HUES6 (cell line): ENCODE data around the gene ELFN1.

Experiments
- H3K27ac ChIP-seq: 2 replicates; pipeline ENCODE4 v1.7.0; 2013; ENCODE audit warnings: low read depth, mild to moderate bottlenecking, low read length, inconsistent platforms
- H3K27me3 ChIP-seq: 2 replicates; pipeline ENCODE4 v1.6.1; 2013; ENCODE audit warnings: low read length; ENCODE audit not compliant: control insufficient read depth, insufficient read depth
- H3K36me3 ChIP-seq: 2 replicates; pipeline ENCODE4 v1.6.1; 2013; ENCODE audit warnings: low read length; ENCODE audit not compliant: control insufficient read depth, insufficient read depth
- H3K4me1 ChIP-seq: 2 replicates; pipeline ENCODE4 v1.6.1; 2013; ENCODE audit warnings: low read length; ENCODE audit not compliant: control insufficient read depth, insufficient read depth
- H3K4me3 ChIP-seq: 2 replicates; pipeline ENCODE4 v1.5.1; 2013; ENCODE audit warnings: low read depth, low read length
- H3K9ac ChIP-seq: one replicate; pipeline ENCODE4 v1.6.1; 2013; ENCODE audit warnings: mild to moderate bottlenecking, low read length
- H3K9me3 ChIP-seq: 2 replicates; pipeline ENCODE4 v1.6.1; 2013; ENCODE audit warnings: low read depth, low read length; ENCODE audit not compliant: control insufficient read depth, insufficient read depth

ELFN1 gene

GRCh38 chr7:1651031-1651446 is 19.0 kb upstream of the ELFN1 start:
- H3K9me3 ChIP-seq, result no peaks in the 10 kb centered on the region
- no peak overlapping the region for H3K9ac ChIP-seq
- no peaks in the 10 kb centered on the region for H3K27me3 ChIP-seq
- H3K27ac ChIP-seq, result no peak overlapping the region
- H3K4me1 ChIP-seq, result peaks cover 14% of the 10 kb centered on the region; the same call in 1 of the 2 replicates
- no peaks in the 10 kb centered on the region for H3K36me3 ChIP-seq
- H3K4me3 ChIP-seq, result no peak overlapping the region

- Histone ChIP-seq H3K36me3 (no peaks in the 10 kb centered on the region), H3K27me3 (0 out of 2 replicates have a peak, but pooled peaks cover 2% of the 10 kb centered on the region), H3K27ac (no peak overlapping the region), H3K9me3 (no peaks in the 10 kb centered on the region), H3K9ac (no peak overlapping the region), H3K4me1 (peaks cover 14% of the 10 kb centered on the region; the same call in 1 of the 2 replicates), H3K4me3 (no peak overlapping the region)
These were observed 18.2 kb upstream of the ELFN1 start for GRCh38 chr7:1651891-1652290.

- Histone ChIP-seq H3K36me3 (no peaks in the 10 kb centered on the region), H3K27ac (no peak overlapping the region), H3K9me3 (no peaks in the 10 kb centered on the region), H3K27me3 (0 out of 2 replicates have a peak, but pooled peaks cover 7% of the 10 kb centered on the region), H3K9ac (no peak overlapping the region), H3K4me1 (peaks cover 8% of the 10 kb centered on the region; the same call in 1 of the 2 replicates), H3K4me3 (no peak overlapping the region)
These were observed 16.6 kb upstream of the ELFN1 start for GRCh38 chr7:1653500-1653899.

GRCh38 chr7:1654111-1654510 is 16.0 kb upstream of the ELFN1 start:
- Histone ChIP-seq H3K9ac (no peak overlapping the region), H3K4me3 (no peak overlapping the region), H3K9me3 (no peaks in the 10 kb centered on the region), H3K27me3 (0 out of 2 replicates have a peak, but pooled peaks cover 7% of the 10 kb centered on the region), H3K4me1 (peaks cover 3% of the 10 kb centered on the region; the same call in 1 of the 2 replicates), H3K27ac (no peak overlapping the region), H3K36me3 (no peaks in the 10 kb centered on the region)

- Histone ChIP-seq H3K9ac (no peak overlapping the region), H3K4me3 (no peak overlapping the region), H3K36me3 (no peaks in the 10 kb centered on the region), H3K27me3 (0 out of 2 replicates have a peak, but pooled peaks cover 7% of the 10 kb centered on the region), H3K27ac (no peak overlapping the region), H3K9me3 (no peaks in the 10 kb centered on the region), H3K4me1 (peaks cover 3% of the 10 kb centered on the region; the same call in 1 of the 2 replicates)
These were observed 15.2 kb upstream of the ELFN1 start for GRCh38 chr7:1654738-1655475.

GRCh38 chr7:1659696-1660095 is 10.4 kb upstream of the ELFN1 start:
- Histone ChIP-seq H3K9ac (no peak overlapping the region), H3K27ac (no peak overlapping the region), H3K4me1 (no peaks in the 10 kb centered on the region), H3K9me3 (no peaks in the 10 kb centered on the region), H3K36me3 (no peaks in the 10 kb centered on the region), H3K27me3 (peaks cover 39% of the 10 kb centered on the region), H3K4me3 (no peak overlapping the region)

GRCh38 chr7:1661461-1661860 is 8.6 kb upstream of the ELFN1 start:
- Histone ChIP-seq H3K9me3 (no peaks in the 10 kb centered on the region), H3K9ac (no peak overlapping the region), H3K4me3 (no peak overlapping the region), H3K27me3 (peaks cover 52% of the 10 kb centered on the region), H3K27ac (no peak overlapping the region), H3K36me3 (no peaks in the 10 kb centered on the region), H3K4me1 (no peaks in the 10 kb centered on the region)

- Histone ChIP-seq H3K27ac (no peak overlapping the region), H3K27me3 (peaks cover 55% of the 10 kb centered on the region), H3K4me1 (no peaks in the 10 kb centered on the region), H3K9ac (no peak overlapping the region), H3K4me3 (no peak overlapping the region), H3K9me3 (no peaks in the 10 kb centered on the region), H3K36me3 (no peaks in the 10 kb centered on the region)
These were observed 8.0 kb upstream of the ELFN1 start for GRCh38 chr7:1662101-1662500.

- H3K9ac ChIP-seq, result no peak overlapping the region
- no peaks in the 10 kb centered on the region for H3K36me3 ChIP-seq
- no peaks in the 10 kb centered on the region for H3K9me3 ChIP-seq
- H3K4me1 ChIP-seq, result no peaks in the 10 kb centered on the region
- peaks cover 57% of the 10 kb centered on the region for H3K27me3 ChIP-seq
- no peak overlapping the region for H3K27ac ChIP-seq
- H3K4me3 ChIP-seq, result no peak overlapping the region
These were observed 7.3 kb upstream of the ELFN1 start for GRCh38 chr7:1662767-1663166.

- H3K27me3 ChIP-seq, result peaks cover 61% of the 10 kb centered on the region
- H3K9ac ChIP-seq, result no peak overlapping the region
- H3K4me3 ChIP-seq, result peak overlapping the region; percentile 66
- H3K27ac ChIP-seq, result no peak overlapping the region
- no peaks in the 10 kb centered on the region for H3K9me3 ChIP-seq
- H3K4me1 ChIP-seq, result peaks cover 2% of the 10 kb centered on the region
- no peaks in the 10 kb centered on the region for H3K36me3 ChIP-seq
These were observed 6.9 kb upstream of the ELFN1 start for GRCh38 chr7:1663223-1663622.

DNA sequence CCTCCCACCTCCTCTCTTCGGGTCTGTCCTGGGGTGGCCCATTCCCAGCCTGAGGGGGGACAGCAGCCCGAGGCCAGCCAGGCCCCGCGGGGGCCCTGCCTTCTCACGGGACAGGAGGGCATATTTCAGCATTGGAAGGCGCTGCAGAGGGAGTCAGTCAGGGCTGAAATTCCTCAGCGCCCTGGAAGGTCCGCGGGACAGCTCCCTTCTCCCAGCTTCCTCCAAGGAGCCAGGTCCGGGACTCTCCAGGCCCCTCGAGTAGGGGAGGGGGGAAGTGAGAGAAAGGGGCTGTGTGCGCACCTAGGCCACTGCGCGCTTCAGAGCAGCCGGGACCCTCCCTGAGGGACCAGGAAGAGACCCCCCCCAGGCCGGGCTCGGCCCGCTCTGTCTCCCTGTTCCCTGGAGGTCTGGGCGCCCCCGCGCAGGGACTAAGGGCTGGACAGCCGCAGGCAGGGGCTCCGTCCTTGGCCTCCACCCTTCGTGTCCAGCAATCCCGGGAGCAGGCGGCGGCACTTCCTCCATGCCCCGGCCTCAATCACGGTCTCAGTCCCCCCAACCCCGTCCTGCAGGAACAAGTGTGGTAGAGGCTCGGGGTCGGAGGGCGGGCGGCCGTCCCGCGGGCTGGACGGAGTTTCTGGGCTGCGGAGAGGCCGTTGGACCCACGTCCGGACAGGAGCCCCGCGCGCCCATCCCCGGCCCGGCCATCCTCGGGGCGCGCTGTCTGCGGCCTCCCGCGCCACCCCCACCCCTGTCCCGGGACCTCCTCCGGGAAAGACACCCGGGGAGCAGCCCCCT is 6.0 kb upstream of the ELFN1 start:
- Histone ChIP-seq H3K36me3 (no peaks in the 10 kb centered on the region), H3K9me3 (no peaks in the 10 kb centered on the region), H3K9ac (peak overlapping the region; percentile 9), H3K4me3 (peak overlapping the region; percentile 66), H3K27ac (no peak overlapping the region), H3K27me3 (peaks cover 70% of the 10 kb centered on the region), H3K4me1 (peaks cover 10% of the 10 kb centered on the region)
